SH-SY5Y (cell line): Measurements from ENCODE around the gene AHRR.

Experiments used
- GATA2 ChIP-seq: IDR thresholded peaks from 2 replicates; pipeline ENCODE4 v1.6.1; 2011; ENCODE audit warnings: mild to moderate bottlenecking, low read depth, low read length
- GATA3 ChIP-seq: IDR thresholded peaks from 2 replicates; pipeline ENCODE4 v1.6.1; 2011; ENCODE audit warnings: low read depth, mild to moderate bottlenecking, low read length, moderate library complexity

DNA sequence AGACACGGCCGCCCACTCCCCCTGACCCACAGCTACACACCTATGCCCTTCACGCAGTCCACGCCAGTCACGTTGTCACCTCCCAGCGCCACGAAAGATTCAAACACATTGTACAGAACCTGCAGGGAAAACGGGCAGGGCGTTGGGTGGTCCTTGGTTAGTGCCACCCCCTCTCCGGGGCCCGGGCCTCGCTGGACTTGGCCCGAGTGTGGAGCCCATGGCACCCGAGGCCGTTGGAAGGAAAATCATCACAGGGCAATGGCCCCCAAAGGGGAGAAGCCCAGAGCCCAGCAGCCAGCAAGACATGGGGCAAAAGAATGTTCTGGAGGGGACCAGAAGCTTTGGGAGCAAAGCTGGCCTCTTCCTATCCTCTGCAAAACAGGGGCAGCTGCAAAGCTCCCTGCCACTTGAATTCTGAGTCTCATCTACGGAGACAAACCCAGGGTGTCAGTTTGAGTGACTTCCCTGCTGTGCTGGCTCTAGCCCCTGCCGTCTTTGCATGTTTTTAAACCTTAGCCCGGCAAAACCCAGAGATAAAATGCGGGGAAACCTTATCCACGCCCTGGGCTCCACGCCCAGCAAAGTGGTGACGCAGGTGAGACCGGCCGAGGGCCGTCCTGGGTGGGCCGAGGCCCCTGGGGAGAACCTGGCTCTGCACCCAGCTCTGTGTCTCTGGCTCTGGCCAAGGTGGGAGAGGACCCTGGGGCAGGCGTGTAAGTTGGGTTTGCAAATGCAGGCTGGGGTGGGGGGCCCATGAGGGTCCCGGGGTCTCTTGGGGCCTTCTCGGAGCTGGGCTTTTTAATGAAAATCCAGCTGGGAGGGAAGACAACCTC is 163.8 kb downstream of the AHRR start:
- TF ChIP-seq GATA2 (no peak), GATA3 (no peak)
